ENCODE results near the gene EIF3A.

DNA sequence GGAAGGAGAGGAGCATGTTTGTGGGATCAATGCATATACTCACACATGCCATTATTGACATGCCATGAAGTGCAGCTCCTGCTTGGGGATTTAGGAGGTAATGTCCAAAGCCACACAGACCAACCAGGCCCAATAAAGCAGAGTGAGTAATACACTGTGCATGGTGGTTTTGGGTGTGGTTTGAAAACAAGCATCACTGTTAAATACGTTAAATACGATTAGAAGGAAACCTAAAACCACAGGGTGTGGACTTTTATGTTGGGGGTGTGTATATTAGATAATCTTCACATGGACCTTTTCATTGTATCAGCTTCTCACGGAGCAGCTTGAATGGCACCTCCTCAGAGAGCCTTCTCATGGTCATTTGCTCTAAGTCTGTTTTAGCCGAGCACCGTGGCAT, 10.4 kb upstream of the EIF3A start:
- TF ChIP-seq, protein P1, sequence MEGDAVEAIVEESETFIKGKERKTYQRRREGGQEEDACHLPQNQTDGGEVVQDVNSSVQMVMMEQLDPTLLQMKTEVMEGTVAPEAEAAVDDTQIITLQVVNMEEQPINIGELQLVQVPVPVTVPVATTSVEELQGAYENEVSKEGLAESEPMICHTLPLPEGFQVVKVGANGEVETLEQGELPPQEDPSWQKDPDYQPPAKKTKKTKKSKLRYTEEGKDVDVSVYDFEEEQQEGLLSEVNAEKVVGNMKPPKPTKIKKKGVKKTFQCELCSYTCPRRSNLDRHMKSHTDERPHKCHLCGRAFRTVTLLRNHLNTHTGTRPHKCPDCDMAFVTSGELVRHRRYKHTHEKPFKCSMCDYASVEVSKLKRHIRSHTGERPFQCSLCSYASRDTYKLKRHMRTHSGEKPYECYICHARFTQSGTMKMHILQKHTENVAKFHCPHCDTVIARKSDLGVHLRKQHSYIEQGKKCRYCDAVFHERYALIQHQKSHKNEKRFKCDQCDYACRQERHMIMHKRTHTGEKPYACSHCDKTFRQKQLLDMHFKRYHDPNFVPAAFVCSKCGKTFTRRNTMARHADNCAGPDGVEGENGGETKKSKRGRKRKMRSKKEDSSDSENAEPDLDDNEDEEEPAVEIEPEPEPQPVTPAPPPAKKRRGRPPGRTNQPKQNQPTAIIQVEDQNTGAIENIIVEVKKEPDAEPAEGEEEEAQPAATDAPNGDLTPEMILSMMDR (IDR thresholded peaks at IDR 0.05 in 4 of 5, conservative IDR thresholded peaks at IDR 0.05 in 1 of 5): no peak
- no peak for TF ChIP-seq POLR2A (IDR thresholded peaks at IDR 0.05)

All from gastrocnemius medialis (tissue), 4 donors.